Spinal cord (tissue), 10 donors: ENCODE results near the gene SETD7. TPM values are rescaled to one million over a fixed set of nuclear protein-coding genes. Genes with fewer than 3 reads are reported as not detected.
"Not testable (repeated sequence)": the region's sequence is repeated elsewhere in the genome, so short reads cannot be mapped to it uniquely, and the experiment has no call there.

Experiments
- DNase-seq, 6 donors: peaks; one replicate each; pipeline versions ENCODE4 v3.0.0 to v3.0.0-alpha.2; 2013 to 2015; ENCODE audit warnings: low spot score in 6 of 6, low read depth in 4 of 6
- H3K27ac ChIP-seq: one replicate; pipeline ENCODE4 v1.5.1; 2013; ENCODE audit warnings: low read depth, low read length, control low read depth
- H3K27me3 ChIP-seq: one replicate; pipeline ENCODE4 v1.6.1; 2013; ENCODE audit warnings: low read length; ENCODE audit not compliant: control insufficient read depth, insufficient read depth
- H3K36me3 ChIP-seq: one replicate; pipeline ENCODE4 v1.6.1; 2013; ENCODE audit warnings: low read length; ENCODE audit not compliant: control insufficient read depth, insufficient read depth
- H3K4me1 ChIP-seq: one replicate; pipeline ENCODE4 v1.6.1; 2013; ENCODE audit warnings: low read length; ENCODE audit not compliant: control insufficient read depth, insufficient read depth
- H3K4me3 ChIP-seq: one replicate; pipeline ENCODE4 v1.5.1; 2013; ENCODE audit warnings: low read depth, low read length, control low read depth
- H3K9me3 ChIP-seq: one replicate; pipeline ENCODE4 v1.6.1; 2013; ENCODE audit warnings: low read length; ENCODE audit not compliant: control insufficient read depth, insufficient read depth
- WGBS: methylation state at CpG from one replicate; pipeline ENCODE4 v1.1.5; 2013; ENCODE audit warnings: missing lambda C conversion rate; ENCODE audit not compliant: insufficient coverage; 5-methylcytosine and 5-hydroxymethylcytosine counted together
- polyA plus RNA-seq, 2 donors: library from polyadenylated mRNA; unstranded; fragments of 120-200 nt; gene quantifications; one replicate each; pipeline ENCODE4 v1.2.1, GENCODE V29; 2013; ENCODE audit not compliant: insufficient read length in 2 of 2
- total RNA-seq, 2 donors: library from RNA; depleted of rRNA in 1 of 2; stranded (reverse); fragments of 120-200 nt in 1 of 2; fragments of >200 nt in 1 of 2; gene quantifications; one replicate each; pipeline versions ENCODE4 v1.2.3 to v1.2.4, GENCODE V29; 2013 to 2014
- donor health status: healthy.

The SETD7 gene
- total and polyA plus RNA-seq, 4 donors, result 13.2 to 41.0 (median 24.6) TPM

DNA sequence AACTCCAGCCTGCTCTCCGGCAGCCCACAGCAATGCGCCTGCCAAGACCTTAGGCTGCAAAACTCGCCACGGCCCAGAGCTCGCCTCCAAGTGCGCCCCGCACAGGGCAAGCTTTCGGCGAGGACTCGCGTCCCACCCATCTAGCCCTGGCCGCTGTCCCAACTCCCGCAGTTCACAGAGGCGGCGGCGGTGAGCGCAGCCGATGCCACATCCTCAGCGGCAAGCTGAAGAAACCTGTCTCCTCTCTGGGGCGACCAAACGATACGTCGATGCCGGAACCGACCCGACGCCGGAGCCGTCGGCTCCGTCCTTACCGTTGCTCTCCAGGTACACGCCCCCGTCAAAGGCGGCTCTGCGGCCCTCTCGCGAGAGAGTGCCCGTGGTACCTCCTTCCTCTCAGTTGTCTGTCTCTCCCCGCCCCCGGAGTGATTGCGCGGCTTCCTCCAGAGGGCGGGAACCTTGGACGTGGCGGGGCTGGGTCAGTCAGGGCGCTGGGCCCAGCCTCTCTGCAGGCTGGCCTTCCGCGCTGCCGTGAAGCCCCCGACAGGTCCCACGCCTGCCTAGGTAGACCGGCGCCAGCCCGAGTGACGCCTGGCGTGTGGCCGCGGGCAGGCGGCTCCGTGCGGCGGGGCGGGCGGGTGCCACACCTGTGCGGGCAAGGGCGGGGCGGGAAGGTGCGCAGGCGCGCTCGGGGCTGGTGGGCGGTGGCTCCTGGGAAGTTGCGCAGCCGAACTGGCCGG is 102.5 kb downstream of the SETD7 start:
- H3K27ac ChIP-seq, result peak overlapping the region; percentile 89
- DNase-seq, result peak; percentile 76 to 98 (median 87)
- peaks cover 4% of the 10 kb centered on the region for H3K4me1 ChIP-seq
- peak overlapping the region; percentile 90 for H3K4me3 ChIP-seq
- no peaks in the 10 kb centered on the region for H3K36me3 ChIP-seq
- under 1% methylated on average over 76 of the region's 76 CpGs for WGBS
- no peaks in the 10 kb centered on the region for H3K9me3 ChIP-seq
- H3K27me3 ChIP-seq, result no peaks in the 10 kb centered on the region

DNA sequence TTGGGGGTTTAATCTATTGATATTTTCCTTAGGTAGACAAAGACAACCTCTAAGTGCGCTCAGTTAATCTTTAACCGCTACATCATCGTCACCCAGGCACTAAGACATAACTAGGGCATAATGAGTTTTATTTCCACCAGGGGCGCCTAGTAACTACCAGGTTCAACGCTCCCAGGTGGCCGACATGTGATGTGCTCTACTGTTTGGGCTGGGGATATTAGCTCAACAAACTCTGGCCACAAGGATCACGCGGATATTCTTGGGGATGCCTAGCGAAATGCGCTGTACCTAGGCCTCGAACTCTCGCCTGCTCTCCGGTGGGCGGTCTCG is 103.0 kb downstream of the SETD7 start:
- DNase-seq, result peak in 1 of 6 donors; percentile 12
- peak overlapping the region; percentile 90 for H3K4me3 ChIP-seq
- peaks cover 4% of the 10 kb centered on the region for H3K4me1 ChIP-seq
- no peaks in the 10 kb centered on the region for H3K36me3 ChIP-seq
- H3K27ac ChIP-seq, result peak overlapping the region; percentile 89
- H3K27me3 ChIP-seq, result no peaks in the 10 kb centered on the region
- no peaks in the 10 kb centered on the region for H3K9me3 ChIP-seq
- WGBS, result 0% methylated on average over 11 of the region's 15 CpGs

DNA sequence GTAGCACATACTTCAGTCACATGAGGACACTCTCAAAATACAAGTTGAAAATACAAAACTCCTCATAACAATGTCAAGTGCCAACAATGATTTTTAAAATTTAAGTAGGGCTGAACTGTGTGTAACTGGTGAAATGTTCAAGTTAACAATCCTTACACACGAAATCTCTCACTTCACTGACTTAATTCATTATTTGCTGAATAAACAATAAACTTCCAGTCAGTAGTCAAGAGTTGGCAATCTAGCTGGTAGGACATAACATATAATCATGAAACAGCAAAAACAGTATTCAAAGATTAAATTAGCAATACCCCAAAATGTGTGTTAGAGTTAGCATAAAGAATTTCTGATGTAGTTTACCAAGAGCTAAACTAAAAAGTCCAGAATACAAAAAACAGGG is 104.0 kb downstream of the SETD7 start:
- Histone ChIP-seq H3K4me1 (peaks cover 4% of the 10 kb centered on the region), H3K36me3 (no peaks in the 10 kb centered on the region), H3K9me3 (no peaks in the 10 kb centered on the region), H3K27me3 (no peaks in the 10 kb centered on the region), H3K27ac (no peak overlapping the region), H3K4me3 (no peak overlapping the region)
- WGBS, result no CpG with 5 or more reads among the region's 1 CpG
- no peak for DNase-seq

DNA sequence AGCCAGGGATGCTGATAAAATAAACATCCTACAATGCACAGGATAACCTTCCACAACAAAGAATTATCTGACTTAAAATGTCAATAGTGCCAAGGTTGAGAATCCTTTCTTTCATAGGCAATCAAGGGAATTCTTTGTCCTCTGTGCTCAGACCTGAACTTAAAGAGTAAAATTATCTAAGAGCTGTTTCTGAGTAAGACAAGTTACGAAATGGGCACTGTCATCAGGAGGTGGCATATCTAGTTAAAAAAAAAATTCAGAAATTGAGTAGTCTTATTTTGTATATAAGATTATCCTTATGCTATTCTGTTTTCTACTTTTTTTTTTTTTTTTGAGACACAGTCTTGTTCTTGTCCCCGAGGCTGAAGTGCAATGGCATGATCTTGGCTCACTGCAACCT is 105.4 kb downstream of the SETD7 start:
- Histone ChIP-seq H3K4me3 (no peak overlapping the region), H3K27ac (no peak overlapping the region), H3K4me1 (peaks cover 4% of the 10 kb centered on the region), H3K27me3 (no peaks in the 10 kb centered on the region), H3K9me3 (peaks cover 6% of the 10 kb centered on the region), H3K36me3 (no peaks in the 10 kb centered on the region)
- no peak for DNase-seq
- WGBS, result 78% methylated on average over 1 of the region's 2 CpGs

DNA sequence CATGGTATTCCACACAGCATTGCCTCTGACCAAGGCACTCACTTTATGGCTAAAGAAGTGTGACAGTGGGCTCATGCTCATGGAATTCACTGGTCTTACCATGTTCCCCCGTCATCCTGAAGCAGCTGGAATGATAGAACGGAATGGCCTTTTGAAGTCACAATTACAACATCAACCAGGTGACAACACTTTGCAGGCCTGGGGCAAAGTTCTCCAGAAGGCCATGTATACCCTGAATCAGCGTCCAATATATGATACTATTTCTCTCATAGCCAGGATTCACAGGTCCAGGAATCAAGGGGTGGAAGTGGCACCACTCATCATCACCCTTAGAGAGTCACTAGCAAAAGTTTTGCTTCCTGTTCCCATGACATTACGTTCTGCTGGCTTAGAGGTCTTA is 108.9 kb downstream of the SETD7 start:
- 97% methylated on average over 3 of the region's 4 CpGs for WGBS
- not testable (repeated sequence) for H3K9me3 ChIP-seq, H3K4me1 ChIP-seq, H3K27ac ChIP-seq, H3K27me3 ChIP-seq, H3K4me3 ChIP-seq, H3K36me3 ChIP-seq, DNase-seq

Other genes with a start within 250 kb of the SETD7 start
- 10 to 100 TPM; 11.2 to 30.1 TPM for gene RAB33B, start 102.1 kb downstream of the SETD7 start, total RNA-seq
- gene RAB33B, start 102.1 kb downstream of the SETD7 start, polyA plus RNA-seq, result 1 to 10 TPM; 7.9 to 9.7 TPM
- 10 to 100 TPM; 19.3 to 59.4 TPM for gene MGST2, start 109.6 kb upstream of the SETD7 start, total RNA-seq
- gene MGST2, start 109.6 kb upstream of the SETD7 start, polyA plus RNA-seq, result 10 to 100 TPM; 24.2 to 25.9 TPM